T-helper 1 cell (primary cell): ENCODE data around the gene ZNF442.
"Not testable (repeated sequence)": the region's sequence is repeated elsewhere in the genome, so short reads cannot be mapped to it uniquely, and the experiment has no call there.

Experiments used
- DNase-seq, 5 donors: peaks; one replicate each; pipeline ENCODE4 v3.0.0-alpha.2; 2012 to 2020
- total RNA-seq, 4 donors: gene quantifications; one replicate each; lab custom pipeline; 2026; lab: John Stamatoyannopoulos, UW

ZNF442 gene
- 1.1 to 4.8 (median 1.5) reads per million in 4 donors for total RNA-seq

DNA sequence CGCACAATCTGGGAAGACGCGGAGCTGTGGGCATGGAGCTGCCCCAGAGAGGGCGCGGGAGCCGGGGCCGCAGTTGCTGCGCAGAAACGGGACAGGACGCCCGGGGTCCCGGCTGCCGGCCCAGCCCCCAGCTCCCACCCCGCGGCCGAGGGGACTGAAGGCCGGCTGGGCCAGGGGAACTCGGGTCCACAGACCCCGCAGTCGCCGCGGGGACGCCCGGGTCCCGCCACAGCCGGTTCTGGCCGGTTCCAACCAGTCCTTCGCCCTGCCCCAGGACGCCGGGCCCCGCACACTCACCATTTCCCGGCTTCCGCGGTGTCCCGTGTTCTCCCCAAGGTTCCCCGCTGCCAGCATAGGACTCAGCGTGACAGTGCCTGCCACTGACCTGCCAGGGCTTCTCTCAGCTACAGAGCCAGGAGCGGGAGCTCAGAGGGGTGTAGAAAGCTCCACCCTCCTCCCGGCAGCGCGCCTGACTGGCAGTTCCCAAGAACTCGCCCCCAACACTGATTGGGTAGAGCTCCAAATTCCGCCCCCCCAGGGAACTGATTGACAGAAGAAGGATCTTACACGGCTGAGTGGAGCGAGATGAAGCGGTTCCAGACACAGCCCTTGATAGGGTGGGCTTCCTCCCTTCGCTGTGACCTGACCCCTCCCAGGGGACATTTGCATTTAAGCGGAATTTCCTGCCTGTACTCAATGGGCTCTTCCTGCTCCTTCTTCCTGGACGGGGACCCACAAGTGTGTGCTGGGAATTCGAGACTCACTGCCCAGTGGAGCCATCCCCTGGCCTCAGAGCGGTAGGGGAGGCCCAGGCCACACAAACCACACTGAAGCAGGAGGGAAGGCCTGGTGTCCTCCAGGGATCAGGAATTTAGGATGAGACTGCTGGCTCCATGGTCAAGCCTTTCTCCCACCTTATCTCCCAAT is at the start of gene ZNF442:
Gene ZNF442, minus strand, starts transcription at position 448 of the 927 bp plus-strand sequence. CDS start 2,052 bp downstream, outside the sequence.
- peak; percentile 53 to 80 (median 63) for DNase-seq

DNA sequence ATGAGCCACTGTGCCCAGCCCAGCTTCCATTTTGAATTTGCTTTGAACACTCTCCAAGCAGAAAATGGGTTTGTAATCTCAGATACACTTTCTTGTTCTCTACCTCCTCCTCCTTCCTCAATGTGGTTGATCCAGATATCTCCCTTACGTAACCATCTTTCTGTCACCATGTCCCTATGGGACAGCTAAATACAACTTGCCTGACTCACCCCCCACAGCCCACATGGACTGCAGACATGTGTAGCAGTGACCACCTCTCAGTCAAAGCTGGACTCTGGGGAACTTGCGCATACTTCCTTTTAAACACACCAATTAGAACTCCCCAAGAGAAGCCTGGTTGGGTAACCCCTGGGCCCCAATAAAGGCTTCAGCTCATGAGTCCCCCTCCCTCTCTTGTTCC is 46.4 kb upstream of the ZNF442 start:
- DNase-seq, result no peak

DNA sequence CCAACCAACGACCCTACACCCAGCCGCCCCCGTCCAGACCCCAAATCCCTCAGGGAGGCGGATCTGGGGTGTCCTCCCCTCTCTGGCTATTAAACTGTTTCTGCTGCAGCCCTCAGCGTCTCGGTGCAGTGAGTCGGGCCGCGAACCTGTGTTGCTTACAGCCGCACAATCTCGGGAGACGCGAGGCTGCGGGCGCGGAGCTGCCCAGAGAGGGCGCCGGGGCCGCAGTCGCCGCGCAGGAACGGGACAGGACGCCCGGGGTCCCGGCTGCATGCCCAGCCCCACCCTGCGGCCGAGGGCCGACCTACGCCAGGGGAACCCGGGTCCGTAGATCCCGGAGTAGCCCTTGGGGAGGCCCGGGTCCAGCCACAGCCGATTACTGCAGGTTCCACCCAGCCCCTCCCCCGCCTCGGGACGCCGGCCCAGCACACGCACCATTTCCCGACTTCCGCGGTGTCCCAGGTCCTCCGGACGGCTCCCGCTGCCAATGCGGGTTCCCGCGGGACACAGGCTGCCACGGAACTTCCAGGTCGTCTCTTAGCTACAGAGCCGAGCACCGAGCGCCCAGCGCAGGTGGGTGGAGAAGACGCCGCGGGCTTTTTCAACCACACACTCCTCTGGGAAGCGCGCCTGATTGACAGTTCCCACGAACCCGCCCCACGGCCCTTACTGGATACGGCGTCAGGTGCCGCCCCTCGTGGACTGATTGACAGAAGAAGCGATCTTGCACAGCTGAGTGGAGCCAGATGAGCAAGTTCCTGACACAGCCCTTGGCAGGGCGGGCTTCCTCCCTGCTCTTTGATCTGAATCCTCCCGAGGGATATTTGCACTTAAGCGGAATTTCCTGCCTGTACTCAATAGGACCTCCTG is 35.4 kb upstream of the ZNF442 start, which contains the start of gene ZNF799:
Gene ZNF799, minus strand, starts transcription at position 639 of the 870 bp plus-strand sequence. Its CDS starts 201 bp downstream, at position 438.
- DNase-seq, result peak; percentile 57 to 86 (median 72)

DNA sequence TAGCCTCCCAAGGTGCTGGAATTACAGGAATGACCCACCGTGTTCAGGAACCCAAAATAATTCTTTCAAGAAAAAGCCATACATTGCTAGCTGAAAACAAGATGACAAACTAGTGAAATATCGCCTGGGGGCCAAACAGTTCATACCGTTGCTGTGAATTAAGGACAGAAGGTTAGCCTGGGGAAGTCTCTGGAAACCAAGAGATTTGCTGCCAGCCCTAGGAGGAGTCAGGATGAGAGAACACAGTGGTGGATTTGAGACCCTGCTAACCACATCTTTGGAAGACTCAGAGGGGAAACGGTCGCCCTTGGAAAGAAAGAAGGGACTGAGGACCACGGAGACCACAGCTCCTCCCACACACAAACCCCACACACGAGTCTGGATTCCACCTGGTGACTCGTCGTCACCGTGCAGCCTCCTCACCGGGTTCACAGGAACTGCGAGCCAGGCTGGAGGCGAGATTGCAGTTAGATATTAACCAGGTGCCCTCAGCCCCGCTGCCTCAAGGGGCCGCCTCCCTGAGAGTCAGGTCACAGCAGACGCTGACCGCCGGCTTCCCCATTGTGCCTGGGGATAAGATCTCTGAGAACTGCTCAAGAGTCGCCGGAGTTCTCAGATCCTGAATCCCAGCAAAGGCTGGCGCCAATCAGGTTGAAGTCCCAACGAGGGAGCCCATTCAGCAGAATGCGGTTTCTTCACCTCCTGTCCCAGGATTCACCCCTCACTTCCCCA is 34.6 kb upstream of the ZNF442 start:
- not testable (repeated sequence) for DNase-seq

DNA sequence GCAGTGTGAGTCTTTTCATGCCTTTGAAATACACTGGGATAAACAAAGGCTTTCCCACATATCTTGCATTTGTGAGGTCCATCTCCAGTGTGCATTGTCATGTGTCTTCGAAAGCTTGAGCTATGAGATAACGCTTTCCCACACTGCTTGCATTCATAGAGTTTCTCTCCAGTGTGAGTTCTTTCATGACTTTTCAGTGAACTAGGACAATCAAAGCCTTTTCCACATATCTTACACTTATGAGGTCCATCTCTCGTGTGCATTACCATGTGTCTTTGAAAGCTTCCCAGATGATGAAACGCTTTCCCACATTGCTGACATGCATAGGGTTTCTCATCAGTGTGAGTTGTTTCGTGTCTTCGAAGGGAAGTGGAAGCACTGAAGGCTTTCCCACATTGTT is 25.7 kb upstream of the ZNF442 start:
- not testable (repeated sequence) for DNase-seq

DNA sequence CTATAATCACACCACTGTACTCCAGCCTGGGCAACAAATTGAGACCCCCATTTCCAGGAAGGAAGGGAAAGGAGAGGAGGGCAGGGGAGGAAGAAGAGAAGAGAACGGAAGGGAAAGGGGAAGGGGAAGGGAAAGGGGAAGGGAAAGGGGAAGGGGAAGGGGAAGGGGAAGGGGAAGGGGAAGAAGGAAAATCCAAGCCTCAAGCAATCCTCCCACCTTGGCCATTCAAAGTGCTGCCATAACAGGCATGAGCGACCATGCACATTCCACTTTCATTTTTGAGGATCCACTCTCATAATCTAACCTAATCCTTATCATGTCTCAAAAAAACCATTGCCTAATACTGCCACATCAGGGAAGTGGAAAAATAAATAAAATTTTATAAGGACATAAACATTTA is 20.9 kb upstream of the ZNF442 start:
- not testable (repeated sequence) for DNase-seq

DNA sequence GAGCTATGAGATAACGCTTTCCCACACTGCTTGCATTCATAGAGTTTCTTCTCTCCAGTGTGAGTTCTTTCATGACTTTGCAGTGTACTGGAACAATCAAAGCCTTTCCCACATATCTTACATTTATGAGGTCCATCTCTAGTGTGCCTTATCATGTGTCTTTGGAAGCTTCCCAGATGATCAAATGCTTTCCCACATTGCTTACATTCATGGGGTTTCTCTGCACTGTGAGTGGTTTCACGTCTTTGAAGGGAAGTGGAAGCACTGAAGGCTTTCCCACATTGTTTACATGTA is 14.9 kb upstream of the ZNF442 start:
- no peak for DNase-seq

DNA sequence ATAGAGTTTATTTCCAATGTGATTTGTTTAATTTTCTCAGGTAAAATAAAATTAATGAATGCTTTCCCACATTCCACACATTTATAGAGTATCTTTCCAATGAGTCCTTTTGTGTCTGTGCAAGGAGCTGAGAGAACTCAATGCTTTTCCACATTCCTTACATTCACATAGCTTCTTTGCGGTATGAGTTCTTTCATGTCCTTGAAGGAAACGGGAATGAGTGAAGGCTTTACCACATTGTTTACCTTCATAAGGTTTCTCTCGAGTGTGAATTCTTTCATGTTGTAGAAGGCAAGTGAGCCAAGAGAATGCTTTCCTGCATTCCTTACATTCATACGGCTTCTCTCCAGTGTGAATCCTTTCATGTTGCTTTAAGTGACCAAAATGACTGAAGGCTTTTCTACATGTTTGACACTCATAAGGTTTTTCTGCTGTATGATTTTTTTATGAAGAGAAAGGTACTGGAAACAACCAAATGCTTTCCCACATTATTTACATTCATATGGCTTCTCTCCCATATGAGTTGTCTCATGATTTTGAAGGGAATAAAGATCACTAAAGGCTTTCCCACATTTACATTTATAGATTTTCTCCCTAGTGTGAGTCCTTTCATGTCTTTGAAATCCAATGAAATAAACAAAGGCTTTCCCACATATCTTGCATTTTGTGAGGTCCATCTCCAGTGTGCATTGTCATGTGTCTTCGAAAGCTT is 14.4 kb upstream of the ZNF442 start:
- no peak for DNase-seq

DNA sequence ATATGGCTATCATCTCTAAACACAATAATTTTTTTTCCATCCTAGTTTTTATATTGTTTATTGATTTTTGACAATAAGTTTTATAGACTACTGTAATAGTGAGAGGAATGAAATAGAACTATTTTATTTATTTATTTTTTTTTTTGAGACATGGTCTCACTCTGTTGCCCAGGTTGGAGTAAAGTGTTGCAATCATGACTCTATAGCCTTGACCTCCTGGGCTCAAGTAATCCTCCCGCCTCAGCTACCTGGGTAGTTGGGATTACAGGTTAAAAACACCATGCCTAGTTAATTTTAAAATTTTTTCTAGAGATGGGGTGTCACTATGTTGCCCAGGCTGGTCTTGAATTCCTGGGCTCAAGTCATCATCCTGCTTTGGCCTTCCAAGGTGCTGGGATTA is 8.5 kb upstream of the ZNF442 start:
- DNase-seq, result no peak

DNA sequence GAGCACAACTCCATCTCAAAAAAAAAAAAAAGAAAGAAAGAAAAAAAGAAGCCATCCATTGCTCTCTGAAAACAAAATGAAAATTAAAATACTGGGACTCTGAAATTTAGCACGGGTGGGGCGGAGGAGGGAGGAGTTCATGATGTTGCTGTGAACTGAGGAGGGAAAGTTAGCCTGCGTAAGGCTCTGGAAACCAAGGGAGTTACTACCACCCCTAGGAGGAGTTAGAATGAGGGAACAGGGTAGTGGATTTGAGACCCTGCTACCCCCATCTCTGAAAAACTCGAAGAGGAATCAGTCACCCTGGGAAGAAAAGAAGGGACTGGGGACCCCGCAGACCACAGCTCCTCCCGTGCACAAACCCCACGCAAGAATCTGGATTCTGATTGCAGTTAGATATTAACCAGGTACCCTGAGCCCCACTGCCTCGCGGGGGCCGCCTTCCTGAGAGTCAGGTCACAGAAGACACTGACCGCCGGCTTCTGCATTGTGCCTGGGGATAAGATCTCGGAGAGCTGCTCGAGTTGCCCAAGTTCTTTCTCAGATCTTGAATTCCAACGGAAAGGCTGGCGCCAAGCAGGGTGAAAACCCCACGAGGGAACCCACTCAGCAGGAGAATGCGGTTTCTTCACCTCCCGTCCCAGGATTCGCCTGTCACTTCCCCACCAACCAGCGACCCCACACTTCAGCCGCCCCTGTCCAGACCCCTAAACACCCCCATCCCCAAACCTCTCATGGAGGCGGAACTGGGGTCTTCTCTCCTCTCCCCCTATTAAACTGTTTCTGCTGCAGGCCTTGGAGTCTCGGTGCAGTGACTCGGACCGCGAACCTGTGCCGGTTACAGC is 870 bp downstream of the ZNF442 start:
- no peak for DNase-seq

DNA sequence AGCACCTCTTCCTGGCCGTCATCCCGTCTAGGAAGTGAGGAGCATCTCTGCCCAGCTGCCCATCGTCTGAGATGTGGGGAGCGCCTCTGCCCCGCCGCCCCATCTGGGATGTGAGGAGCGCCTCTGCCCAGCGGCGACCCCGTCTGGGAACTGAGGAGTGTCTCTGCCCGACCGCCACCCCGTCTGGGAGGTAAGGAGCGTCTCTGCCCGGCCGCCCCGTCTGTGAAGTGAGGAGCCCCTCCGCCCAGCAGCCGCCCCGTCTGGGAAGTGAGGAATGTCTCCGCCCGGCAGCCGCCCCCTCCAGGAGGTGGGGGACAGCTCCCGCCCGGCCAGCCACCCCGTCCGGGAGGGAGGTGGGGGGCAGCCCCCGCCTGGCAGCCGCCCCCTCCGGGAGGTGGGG is 3.2 kb downstream of the ZNF442 start:
- not testable (repeated sequence) for DNase-seq

DNA sequence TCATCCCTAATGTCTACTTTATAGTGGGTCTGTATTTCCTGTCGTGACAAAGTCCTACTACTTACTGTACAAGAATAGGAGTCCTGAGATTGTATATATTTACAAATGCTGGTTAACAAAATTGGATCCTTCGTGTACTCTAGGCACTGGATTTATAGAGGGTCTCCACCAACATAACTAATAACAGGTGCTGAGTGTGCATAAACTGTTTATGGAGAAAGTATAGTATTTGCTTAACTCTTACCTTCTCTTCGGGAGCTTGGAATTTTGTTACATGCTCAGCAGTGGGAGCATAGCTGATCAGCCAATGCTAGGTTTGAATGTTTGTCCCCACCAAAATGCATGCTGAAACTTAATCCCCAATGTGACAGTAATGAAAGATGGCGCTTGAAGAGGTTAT is 12.1 kb downstream of the ZNF442 start:
- no peak for DNase-seq

DNA sequence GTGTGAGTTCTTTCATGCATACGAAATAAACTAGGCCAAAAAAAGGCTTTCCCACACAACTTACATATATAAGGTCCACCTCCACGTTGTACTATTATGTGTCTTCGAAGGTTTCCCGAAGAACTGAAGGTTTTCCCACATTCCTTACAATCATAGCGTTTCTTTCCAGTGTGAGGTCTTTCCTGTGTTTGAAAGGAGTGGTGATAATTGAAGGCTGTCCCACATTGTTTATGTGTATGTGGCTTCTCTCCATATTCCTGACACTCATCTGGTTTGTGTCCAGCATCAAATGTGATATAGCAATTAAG is 14.6 kb downstream of the ZNF442 start:
- no peak for DNase-seq

DNA sequence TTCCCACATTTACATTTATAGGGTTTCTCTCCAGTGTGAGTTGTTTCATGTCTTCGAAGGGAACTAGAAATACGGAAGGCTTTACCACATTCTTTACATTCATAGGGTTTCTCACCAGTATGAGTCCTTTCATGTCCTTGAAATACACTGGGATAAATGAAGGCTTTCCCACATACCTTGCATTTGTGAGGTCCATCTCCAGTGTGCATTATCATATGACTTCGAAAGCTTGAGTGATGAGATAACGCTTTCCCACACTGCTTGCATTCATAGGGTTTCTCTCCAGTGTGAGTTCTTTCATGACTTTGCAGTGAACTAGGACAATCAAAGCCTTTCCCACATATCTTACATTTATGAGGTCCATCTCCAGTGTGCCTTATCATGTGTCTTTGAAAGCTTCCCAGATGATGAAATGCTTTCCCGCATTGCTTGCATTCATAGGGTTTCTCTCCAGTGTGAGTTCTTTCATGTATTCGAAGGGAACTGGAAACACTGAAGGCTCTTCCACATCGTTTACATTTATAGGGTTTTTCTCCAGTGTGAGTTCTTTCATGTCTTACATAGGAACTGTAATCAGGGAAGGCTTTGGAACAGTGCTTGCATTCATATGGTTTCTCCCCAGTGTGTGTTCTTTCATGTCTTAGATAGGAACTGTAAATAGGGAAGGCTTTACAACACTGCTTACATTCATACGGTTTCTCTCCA is 15.1 kb downstream of the ZNF442 start:
- DNase-seq, result no peak

DNA sequence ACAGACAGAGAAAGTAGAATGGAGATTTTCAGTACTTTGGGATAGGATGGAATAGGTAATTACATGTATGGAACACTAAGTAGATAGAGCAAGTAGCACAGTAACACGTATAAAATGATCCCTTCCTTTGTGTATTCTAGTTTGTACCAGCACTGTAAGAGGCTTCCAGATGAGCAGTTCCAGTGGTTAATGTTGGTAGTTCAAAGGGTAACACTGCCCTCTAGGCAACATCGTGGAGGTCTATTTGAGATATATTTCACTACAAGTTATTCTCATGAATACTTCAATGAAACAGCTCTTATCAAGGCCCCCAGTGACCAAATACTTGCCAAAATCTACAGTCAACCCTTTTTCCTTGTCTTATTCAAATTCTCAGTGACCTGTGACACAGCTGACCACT is 18.6 kb downstream of the ZNF442 start:
- DNase-seq, result no peak

DNA sequence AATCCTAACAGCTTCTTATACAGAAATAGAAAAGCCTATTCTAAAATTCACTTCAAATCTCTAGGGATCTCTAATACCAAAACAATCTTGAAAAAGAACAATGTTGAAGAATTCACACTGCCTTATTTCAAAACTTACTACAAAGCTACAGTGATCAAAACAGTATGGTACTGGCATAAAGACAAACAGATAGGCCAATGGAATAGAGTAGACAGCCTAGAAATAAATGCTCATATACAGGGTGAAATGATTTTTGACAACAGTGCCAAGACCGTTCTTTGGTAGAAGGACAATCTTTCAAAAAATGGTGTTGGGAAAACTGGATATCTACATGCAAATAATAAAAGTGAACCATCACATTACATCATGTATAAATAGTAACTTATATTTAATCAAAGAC is 20.3 kb downstream of the ZNF442 start:
- DNase-seq, result no peak

DNA sequence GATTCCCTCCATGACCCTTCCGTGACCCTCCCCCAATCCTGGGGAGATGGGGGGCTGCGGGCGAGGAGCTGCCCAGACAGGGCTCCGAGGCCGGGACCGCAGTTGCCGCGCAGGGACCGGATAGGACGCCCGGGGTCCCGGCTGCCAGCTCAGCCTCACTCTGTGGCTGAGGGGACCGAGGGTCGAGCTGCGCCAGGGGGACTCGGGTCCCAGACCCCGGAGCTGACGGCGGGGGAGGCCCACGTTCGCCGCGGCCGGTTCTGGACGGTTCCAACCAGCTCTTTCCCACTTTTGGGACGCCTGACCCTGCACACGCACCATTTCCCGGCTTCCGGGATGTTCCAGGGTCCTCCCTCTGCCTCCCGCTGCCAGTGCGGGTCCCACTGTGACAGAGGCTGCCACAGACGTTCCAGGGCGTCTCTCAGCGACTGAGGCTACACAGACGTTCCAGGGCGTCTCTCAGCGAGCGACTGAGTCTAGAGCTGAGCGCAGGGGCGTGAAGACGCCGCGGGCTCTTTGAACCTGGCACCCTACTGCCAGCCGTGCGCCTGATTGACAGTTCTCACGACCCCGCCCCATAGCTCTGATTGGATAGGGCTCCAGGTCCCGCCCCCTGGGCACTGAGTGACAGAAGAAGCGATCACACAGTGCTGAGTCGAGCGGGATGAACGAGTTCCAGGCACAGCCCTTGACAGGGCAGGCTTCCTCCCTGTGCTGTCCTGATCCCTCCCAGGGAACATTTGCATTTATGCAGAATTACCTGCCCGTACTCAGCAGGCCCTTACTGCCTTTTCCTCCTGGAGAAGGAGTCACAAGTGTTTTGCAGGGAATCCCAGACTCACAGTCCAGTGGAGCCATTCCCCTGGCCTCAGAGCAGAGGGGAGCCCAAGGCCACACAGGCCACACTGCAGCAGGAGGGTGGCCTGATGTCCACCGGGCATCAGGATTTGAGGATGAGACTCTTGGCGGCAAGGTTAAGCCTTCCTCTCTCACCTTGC is 32.0 kb downstream of the ZNF442 start, which contains the start of gene ZNF563:
Gene ZNF563, minus strand, starts transcription at position 472 of the 998 bp plus-strand sequence. Its CDS starts 151 bp downstream, at position 321.
- DNase-seq, result peak; percentile 88 to 97 (median 93)

DNA sequence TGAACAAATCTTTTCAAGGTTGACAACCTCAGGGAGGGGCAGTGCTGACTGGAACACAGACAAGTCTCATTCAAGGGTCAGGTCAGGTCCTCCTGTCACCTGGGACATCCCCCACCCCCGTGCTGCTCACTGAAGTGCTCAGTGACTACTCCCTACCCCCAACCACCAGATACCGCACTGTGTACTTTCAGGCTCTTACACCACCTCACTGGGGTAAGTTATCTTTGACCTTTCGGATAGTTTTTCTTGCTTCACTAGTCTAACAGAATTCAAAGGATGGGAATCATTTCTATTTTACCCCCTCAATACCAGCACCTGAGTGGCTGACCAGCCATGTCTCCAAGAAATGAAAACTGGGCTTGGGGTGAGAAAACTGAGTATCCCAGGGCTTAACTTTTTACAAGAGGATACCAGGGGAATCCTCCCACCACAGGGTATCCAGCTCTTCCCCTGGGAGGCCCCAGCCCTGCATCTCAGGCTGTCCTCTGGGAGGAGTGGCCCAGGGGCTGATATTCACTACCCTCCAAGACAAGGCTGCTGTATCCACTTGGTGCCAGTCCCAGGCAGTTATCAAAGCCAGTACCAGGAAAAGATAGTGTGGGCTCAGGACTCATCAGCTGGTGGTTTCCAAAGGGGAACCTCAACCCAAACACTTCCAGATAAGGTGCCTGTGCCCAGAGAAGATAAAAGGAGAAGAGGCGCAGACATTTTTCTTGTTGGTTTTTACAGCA is 34.1 kb downstream of the ZNF442 start:
- DNase-seq, result peak in 4 of 5 donors; percentile 14 to 22 (median 22)
